ENCODE results near the gene TXNDC11. TPM values are rescaled to one million over a fixed set of nuclear protein-coding genes. Genes with fewer than 3 reads are reported as not detected.

Gene TXNDC11
- total and polyA plus RNA-seq, 10 of the 15 experiments (the other 5 are each of a cell fraction or from before 2014, with no cell fraction given): 1.7 to 86.7 (median 54.4) TPM

DNA sequence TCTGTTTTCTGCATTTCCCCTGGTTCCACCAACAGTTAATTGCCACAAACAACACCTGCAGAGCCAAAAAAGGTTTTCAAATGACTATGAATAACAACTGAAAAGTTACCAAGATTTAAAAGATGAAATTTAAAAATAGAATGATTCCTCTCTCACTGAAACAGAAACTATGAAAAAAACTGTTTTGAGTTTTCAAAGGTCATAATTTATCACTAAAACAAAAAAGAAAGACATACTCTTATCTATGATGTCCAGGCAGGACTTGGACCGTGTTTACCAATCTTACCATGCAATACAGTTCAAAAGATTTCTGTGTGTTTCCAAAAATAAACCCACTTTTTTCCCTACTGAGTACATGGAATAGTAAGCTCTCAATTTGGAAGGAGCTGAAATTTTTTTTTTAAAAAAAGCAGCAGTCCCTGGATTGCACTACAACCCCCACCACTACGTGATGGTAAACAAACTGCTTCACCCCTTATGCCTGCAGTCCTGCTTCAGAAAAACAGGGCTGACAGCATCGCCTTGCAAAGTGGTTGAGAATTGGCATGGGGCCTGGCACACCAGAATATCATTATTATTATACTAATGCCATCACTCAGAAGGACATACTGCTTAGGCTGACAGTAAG is 8.5 kb downstream of the TXNDC11 start (continued):
- TF ChIP-seq, protein P1, sequence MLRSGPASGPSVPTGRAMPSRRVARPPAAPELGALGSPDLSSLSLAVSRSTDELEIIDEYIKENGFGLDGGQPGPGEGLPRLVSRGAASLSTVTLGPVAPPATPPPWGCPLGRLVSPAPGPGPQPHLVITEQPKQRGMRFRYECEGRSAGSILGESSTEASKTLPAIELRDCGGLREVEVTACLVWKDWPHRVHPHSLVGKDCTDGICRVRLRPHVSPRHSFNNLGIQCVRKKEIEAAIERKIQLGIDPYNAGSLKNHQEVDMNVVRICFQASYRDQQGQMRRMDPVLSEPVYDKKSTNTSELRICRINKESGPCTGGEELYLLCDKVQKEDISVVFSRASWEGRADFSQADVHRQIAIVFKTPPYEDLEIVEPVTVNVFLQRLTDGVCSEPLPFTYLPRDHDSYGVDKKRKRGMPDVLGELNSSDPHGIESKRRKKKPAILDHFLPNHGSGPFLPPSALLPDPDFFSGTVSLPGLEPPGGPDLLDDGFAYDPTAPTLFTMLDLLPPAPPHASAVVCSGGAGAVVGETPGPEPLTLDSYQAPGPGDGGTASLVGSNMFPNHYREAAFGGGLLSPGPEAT (IDR thresholded peaks at IDR 0.05; ENCODE audit: low read depth): no peak
- TF ChIP-seq, protein P2, sequence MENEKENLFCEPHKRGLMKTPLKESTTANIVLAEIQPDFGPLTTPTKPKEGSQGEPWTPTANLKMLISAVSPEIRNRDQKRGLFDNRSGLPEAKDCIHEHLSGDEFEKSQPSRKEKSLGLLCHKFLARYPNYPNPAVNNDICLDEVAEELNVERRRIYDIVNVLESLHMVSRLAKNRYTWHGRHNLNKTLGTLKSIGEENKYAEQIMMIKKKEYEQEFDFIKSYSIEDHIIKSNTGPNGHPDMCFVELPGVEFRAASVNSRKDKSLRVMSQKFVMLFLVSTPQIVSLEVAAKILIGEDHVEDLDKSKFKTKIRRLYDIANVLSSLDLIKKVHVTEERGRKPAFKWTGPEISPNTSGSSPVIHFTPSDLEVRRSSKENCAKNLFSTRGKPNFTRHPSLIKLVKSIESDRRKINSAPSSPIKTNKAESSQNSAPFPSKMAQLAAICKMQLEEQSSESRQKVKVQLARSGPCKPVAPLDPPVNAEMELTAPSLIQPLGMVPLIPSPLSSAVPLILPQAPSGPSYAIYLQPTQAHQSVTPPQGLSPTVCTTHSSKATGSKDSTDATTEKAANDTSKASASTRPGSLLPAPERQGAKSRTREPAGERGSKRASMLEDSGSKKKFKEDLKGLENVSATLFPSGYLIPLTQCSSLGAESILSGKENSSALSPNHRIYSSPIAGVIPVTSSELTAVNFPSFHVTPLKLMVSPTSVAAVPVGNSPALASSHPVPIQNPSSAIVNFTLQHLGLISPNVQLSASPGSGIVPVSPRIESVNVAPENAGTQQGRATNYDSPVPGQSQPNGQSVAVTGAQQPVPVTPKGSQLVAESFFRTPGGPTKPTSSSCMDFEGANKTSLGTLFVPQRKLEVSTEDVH (IDR thresholded peaks at IDR 0.05; ENCODE audit: low read depth, partially characterized antibody): no peak
- TF ChIP-seq SIX5 (IDR thresholded peaks at IDR 0.05; ENCODE audit: low read depth, low read length, severe bottlenecking): no peak
- TF ChIP-seq, protein P3, sequence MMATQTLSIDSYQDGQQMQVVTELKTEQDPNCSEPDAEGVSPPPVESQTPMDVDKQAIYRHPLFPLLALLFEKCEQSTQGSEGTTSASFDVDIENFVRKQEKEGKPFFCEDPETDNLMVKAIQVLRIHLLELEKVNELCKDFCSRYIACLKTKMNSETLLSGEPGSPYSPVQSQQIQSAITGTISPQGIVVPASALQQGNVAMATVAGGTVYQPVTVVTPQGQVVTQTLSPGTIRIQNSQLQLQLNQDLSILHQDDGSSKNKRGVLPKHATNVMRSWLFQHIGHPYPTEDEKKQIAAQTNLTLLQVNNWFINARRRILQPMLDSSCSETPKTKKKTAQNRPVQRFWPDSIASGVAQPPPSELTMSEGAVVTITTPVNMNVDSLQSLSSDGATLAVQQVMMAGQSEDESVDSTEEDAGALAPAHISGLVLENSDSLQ (IDR thresholded peaks at IDR 0.05): no peak
- TF ChIP-seq CREM (IDR thresholded peaks at IDR 0.05; ENCODE audit: low read depth): peak; percentile 25; the same call in 1 of the 2 replicates
- TF ChIP-seq, protein P4, sequence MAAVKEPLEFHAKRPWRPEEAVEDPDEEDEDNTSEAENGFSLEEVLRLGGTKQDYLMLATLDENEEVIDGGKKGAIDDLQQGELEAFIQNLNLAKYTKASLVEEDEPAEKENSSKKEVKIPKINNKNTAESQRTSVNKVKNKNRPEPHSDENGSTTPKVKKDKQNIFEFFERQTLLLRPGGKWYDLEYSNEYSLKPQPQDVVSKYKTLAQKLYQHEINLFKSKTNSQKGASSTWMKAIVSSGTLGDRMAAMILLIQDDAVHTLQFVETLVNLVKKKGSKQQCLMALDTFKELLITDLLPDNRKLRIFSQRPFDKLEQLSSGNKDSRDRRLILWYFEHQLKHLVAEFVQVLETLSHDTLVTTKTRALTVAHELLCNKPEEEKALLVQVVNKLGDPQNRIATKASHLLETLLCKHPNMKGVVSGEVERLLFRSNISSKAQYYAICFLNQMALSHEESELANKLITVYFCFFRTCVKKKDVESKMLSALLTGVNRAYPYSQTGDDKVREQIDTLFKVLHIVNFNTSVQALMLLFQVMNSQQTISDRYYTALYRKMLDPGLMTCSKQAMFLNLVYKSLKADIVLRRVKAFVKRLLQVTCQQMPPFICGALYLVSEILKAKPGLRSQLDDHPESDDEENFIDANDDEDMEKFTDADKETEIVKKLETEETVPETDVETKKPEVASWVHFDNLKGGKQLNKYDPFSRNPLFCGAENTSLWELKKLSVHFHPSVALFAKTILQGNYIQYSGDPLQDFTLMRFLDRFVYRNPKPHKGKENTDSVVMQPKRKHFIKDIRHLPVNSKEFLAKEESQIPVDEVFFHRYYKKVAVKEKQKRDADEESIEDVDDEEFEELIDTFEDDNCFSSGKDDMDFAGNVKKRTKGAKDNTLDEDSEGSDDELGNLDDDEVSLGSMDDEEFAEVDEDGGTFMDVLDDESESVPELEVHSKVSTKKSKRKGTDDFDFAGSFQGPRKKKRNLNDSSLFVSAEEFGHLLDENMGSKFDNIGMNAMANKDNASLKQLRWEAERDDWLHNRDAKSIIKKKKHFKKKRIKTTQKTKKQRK (IDR thresholded peaks at IDR 0.05; ENCODE audit: low read depth, low read length): no peak
- TF ChIP-seq, protein P5, sequence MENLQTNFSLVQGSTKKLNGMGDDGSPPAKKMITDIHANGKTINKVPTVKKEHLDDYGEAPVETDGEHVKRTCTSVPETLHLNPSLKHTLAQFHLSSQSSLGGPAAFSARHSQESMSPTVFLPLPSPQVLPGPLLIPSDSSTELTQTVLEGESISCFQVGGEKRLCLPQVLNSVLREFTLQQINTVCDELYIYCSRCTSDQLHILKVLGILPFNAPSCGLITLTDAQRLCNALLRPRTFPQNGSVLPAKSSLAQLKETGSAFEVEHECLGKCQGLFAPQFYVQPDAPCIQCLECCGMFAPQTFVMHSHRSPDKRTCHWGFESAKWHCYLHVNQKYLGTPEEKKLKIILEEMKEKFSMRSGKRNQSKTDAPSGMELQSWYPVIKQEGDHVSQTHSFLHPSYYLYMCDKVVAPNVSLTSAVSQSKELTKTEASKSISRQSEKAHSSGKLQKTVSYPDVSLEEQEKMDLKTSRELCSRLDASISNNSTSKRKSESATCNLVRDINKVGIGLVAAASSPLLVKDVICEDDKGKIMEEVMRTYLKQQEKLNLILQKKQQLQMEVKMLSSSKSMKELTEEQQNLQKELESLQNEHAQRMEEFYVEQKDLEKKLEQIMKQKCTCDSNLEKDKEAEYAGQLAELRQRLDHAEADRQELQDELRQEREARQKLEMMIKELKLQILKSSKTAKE (IDR thresholded peaks at IDR 0.05; ENCODE audit: low read depth, poor library complexity, severe bottlenecking): peak; percentile 40
- no peak for TF ChIP-seq PAX8 (IDR thresholded peaks at IDR 0.05)
- TF ChIP-seq TBL1XR1 (IDR thresholded peaks at IDR 0.05; ENCODE audit: low read depth, low read length): peak; percentile 71; the same call in 1 of the 2 replicates
- TF ChIP-seq, protein P6, sequence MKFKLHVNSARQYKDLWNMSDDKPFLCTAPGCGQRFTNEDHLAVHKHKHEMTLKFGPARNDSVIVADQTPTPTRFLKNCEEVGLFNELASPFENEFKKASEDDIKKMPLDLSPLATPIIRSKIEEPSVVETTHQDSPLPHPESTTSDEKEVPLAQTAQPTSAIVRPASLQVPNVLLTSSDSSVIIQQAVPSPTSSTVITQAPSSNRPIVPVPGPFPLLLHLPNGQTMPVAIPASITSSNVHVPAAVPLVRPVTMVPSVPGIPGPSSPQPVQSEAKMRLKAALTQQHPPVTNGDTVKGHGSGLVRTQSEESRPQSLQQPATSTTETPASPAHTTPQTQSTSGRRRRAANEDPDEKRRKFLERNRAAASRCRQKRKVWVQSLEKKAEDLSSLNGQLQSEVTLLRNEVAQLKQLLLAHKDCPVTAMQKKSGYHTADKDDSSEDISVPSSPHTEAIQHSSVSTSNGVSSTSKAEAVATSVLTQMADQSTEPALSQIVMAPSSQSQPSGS (IDR thresholded peaks at IDR 0.05; ENCODE audit: low read length): peak; percentile 43; the same call in 1 of the 2 replicates
- 0 out of 2 replicates have a peak, but pooled peaks have one; percentile 35 for TF ChIP-seq TCF3 (IDR thresholded peaks at IDR 0.05; ENCODE audit: borderline replicate concordance, insufficient read depth, low read depth, low read length)
